Colon (tissue), 2 donors: ENCODE data around the gene AUTS2.

Source experiments
- FAIRE-seq: peaks from 2 replicates; lab custom pipeline; 2012; peaks lifted over from hg19 to GRCh38; lab: Jason Lieb, UNC
- donor health status: control.
- donor health status: control.

Gene AUTS2

DNA sequence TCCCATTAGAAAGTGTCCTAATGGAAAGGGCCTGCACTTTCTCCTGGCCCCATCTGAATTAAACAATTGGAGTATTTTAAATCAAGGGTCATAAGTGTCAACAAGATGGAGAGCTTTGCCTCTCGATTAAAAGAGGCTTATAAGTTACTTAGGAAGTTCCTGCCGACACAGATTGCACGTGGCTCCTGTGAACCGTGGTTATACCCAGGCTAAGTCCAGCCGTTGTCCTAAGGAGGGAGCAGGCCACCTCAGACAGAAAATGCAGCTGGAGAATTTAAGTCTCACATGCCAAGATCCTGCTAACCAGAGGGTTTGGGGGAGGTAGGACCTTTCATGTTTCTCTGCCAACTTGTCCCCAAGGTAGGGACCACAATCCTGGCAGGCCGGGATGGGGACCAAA, 907.2 kb downstream of the AUTS2 start:
- FAIRE-seq = no peak

DNA sequence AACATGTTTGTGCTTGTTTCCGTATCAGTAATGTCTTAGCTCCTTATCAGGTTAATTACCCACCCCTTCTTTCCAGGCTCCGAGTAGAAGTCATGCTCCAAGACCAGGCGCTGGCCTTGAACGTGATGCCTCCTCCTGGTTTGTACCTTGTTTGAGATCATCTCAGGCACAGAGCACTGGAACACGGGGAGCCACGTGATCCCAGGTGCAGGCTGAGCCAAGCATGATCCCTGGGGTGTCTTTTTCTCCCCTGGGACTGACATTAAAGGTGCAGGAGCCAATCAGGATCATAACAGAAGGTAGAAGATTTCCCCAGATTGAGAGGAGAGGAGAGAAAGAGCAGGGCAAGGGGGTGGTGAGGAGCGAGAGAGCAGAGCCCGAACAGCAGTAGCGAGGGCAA, 907.6 kb downstream of the AUTS2 start:
- FAIRE-seq = no peak

DNA sequence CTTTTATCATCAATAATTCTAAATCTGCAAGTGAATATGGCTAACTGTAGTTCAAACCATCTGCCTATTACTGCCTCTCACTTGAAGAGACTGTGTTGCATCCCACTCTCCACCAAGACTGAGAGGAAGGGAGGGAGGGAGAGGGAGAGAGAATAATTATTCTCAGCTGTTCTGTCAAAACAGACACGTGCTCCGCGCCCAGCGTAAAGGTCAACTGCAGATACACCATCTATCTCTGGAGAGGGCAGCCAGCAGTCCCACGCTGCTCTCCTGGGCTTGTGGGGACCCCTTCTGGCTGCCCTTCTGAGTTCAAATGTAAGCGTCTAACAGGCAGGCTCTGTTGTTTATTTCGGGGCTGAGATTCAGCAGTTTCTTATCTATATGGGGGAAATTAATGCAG, 908.2 kb downstream of the AUTS2 start:
- no peak for FAIRE-seq

DNA sequence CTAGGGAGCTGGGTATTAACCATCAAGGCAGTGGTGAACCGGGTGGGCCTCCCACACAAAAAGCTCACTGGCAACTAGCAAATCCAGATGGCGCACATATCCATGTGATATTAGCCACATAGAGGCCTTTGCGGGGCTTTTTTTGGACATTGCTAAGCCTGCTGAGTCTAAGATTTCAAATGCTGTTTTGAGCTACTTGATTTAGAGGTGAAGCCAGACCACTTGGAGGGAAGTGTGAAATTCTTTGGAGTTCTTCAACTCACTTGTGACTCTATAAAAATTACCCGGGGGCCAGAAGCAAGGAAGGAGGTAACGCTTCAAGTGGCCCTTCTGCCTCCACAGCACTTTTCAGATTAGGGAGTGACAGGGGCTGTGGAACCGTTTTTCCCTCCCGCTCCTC, 913.9 kb downstream of the AUTS2 start:
- FAIRE-seq = no peak

DNA sequence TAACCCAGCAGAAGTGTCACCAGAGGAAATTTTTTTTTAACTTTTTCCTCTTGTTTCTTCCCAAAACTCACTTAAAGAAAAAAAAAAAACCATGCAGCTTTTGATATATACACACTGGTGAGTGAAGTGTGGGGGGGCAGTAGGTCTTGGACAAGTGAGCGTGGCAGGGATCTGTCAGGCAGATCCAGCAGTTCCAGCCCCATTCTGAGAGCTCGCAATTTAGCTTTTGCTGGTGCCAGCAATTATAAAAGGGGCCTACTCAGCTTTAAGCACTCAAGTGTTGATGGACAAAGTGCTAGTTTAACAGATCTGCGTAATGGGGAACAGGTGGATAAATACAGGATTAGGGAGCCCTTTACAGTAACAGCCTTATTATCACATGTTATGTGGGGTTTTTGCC, 914.5 kb downstream of the AUTS2 start:
- no peak for FAIRE-seq

DNA sequence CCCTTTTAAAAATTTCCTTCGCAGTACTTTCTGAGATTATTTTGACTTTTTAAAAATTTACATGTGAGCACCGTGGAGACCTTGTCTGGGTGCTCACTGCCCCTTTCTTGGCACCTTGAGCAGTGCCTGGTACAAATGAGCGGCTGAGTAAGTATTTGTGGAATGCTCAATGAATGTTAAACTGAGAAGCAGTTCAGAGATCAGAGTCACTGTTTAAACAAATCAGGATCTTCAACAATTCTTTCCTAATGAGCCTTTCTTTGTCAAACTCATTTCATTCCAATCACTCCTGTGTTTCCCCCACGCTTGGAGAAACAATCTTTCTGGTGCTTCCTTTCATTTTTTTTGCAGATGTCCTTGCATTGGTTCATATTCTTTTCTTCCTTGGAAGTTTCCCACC, 922.3 kb downstream of the AUTS2 start:
- FAIRE-seq = no peak

DNA sequence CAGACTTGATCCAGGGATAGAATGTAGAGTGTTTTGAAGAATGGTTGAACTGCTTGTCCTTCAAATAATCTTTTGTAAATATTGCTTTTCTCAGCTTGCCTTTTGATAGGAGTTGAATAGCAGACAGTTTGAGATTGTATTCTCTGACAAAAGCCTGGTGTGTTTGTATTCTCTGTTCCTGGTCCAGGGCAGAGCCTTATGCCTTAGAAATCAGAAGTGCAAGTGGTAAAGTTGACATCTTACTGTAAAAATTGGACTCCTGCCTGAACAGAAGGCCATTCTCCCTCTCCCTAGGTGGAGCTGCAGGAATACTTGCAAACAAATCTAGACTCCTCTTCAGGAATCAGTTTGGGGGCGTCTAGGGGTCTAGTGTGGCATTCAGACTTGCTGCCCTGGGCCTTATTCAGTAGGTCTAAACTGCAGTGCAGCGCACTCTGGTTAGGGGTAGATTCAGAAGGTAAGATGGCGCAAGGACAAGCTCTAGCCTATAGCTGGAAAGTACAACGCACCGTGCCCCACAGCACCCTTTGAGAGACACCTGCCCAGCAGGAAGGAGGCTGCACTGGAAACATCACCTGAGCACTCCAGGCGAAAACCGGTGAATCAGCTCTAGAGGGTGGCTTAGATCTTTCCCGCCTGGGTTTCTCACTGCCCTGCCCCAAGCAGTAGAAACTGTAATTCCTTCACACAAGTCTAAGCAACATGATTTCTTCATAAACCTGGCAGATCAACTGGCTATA, 925.1 kb downstream of the AUTS2 start:
- no peak for FAIRE-seq

DNA sequence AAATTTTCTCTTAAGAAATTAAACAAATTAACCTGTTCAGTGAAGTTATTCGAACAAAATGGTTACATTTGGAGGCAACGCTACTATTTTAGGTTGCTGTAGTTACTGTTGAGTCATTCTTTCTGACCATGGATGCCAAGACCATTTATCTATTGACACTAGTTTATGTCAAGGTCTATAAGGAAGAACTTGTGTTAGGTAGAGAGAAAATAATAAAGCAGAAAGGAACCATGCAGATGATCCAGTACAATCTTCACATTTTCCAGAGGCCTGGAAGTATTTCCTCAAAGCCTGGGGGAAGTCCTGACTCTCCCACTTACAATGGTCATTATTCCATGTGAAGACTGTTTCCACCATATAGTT, 925.7 kb downstream of the AUTS2 start:
- no peak for FAIRE-seq

DNA sequence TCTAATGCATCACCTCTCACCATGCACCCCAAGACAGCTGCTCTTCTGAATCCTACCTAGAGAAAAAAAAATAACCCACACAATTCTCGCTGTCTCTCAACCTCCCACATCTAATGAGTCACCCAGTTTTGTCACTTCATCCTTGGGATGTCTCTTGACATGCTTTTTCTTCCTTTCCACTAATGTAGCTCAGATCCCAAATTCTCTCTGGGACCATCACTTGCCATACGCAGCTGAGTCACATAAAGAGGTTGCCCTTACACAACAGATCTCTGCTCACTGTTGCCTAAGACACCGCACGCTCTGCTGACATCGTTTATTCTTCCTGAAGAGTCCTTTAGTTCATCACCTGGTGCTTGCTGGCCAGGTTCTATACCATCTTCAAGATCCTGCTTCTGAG, 927.7 kb downstream of the AUTS2 start:
- FAIRE-seq = no peak

DNA sequence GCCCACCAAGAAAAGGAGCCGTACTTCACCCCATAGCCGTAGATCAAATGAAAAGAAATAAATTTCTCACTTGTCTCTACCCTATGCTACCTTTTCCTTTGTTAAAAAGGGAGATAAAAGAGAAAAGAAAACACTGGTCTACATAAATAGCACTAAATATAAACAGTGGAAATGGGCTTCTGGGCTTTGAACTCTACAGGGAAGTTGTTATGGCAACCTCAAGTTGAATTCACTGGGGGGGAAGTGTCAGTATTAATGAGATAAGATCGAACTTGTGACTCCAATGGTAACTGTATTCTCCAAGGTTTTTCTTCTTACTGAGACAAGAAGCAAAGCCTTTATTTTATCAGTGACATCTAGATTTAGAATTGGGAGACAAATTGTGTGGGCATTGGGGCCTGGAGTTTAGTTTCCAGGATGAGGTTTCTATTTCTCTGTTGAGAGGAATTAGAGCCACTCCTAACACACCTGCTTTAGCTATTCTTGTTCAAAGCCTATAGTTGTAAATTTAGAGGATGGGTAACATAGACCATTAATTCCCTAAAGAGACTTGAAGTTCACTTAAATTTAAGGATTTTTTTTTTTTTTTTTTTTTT, 929.3 kb downstream of the AUTS2 start:
- no peak for FAIRE-seq

DNA sequence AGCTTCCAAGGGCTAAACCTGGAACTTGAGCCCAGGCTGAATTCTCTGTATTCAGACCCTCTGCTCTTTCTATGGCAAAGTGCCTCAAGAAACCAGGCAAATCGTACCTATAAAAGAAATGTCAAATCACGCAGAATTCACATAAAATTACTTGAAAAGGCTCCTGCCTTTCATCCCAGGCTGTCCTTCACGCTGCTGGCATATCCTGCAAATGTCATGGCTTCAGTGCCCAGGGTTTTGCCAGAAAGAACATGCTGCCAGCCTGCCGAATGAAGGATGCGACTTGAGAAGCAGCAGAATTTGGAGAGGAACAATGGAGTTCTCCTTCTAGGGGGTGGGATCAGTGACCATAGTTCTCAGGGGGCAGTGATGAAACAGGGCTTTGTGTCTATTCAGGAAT, 931.2 kb downstream of the AUTS2 start:
- FAIRE-seq = no peak

DNA sequence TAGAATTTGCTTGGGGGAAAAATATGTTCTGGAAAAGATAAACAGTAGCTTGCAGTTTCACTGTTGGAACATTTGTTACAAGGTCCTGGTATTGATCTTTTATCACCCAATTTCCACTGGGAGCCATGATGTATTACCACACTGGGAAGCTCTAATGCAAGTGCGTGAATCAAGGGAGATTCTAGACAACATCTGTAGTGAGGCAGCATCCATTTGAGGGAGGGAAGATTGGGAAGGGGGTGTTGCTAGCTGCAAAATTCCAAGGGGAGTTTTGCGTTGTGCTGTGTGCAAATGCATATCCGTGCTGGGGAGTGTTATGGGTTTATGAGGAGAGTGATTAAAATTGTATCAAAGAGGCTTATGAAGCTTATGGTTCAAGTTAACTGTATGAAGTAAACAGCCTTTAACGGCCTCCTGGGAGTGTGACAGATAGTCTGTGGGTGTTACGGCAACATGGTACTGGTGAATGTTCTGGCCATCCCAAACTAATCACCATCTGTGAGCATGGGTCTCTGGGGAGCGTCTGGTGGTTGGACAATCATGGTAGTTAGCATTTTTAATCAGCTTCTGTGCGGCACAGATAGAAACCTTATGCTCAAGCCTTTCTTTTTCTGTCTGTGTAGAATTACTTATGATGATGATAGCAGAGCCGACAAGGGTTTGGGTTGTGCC, 931.8 kb downstream of the AUTS2 start:
- FAIRE-seq = no peak

DNA sequence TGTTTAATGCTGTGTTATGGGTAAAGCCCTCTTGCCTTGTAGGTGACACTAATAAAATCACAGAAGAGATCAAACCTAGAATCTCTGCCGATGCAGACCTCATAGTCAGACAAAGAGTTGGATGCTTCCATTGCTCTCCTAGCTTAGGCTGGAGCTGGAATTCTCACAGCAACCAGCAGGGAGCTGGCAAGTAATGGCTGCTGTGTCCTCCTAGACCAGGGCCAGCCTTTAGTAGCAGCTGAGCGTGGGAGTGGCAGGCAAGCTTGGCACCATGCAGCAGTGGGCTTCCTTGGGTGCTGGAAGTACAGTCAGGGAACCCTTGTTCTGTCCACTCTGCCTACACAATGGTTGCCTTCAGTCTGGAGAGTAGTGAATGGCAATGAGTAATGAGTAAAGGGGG, 935.3 kb downstream of the AUTS2 start:
- no peak for FAIRE-seq

DNA sequence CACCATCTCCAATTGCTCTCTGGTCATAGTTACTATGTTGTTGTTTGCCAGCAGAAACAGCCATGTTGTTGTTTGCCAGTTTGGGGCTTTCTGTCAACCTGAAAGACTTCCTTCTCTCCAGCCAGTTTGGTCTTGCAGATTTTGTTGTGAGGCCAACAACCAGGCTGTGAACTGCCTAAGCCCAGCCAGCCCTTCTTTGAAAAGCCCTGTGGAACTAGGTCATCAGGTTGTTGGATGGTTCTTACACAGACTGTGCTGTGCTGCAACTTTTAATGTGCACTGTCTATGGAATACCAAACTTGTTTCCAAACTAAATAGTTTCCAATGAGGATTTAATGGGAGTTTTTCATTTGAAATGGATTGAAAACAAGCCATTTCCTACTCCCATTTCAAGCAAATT, 940.9 kb downstream of the AUTS2 start:
- FAIRE-seq = no peak

DNA sequence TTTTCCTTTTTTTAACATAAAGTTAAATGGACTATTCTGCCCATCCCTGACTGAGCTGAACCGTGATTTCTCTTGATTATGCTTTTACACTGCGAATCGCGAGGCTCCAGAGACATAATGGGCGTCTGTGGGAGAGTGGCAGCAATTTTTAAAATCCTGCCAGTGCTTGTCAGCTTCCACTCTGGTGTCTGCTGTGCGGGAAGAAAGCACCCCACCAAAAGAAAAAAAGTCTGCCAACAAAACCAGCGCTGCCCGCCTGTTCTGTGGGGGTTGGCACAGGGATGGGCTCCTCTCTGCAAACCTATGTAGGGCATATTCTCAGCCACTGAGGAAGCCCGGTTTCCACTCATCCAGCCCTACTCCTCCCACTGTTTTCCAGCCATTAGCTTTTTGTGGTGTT, 941.3 kb downstream of the AUTS2 start:
- FAIRE-seq = no peak

DNA sequence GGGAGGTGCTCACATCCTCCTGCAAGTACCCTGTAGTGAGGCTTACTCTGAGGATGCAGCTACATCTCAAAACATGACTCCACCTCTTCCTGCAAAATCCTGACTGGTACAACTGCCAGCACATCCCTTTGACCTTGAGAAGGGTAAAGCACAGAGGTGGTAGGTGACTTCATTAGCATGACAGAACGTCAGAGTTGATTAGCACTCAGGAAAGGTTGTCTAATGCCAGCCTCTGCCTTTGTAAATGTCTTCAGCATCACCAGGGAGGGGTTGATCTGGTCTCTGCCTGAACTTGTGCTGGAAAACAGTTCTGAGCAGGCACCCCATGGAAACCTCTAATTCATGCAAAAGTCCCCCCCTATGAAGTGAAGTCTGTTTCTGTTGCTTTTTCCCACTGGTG, 942.4 kb downstream of the AUTS2 start:
- no peak for FAIRE-seq

DNA sequence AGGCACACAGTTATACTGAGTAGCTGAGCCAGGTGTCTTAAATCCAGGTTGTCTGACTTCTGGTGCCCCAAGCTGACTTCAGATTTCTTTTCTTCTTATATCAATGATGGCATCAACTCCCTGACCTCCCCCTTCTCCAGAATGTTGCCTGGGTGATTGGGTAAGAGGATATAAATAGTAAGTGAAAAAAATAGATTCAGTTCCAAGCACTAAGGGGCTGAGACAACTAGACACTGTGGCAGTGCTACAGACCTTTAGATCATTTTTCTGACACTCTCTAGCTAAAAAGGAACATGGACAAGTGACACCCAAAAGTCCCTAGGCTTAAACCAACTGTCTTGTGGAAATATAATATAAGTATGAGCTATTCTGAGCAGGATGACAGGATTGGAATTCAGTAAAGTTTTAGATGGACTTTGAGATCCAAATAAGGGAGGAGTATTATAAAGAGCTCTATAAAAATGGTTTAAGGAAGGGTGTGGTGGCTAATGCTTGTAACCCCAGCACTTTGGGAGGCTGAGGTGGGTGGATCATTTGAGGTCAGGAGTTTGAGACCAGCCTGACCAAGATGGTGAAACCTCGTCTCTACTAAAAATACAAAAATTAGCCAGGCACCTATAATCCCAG, 944.6 kb downstream of the AUTS2 start:
- no peak for FAIRE-seq

DNA sequence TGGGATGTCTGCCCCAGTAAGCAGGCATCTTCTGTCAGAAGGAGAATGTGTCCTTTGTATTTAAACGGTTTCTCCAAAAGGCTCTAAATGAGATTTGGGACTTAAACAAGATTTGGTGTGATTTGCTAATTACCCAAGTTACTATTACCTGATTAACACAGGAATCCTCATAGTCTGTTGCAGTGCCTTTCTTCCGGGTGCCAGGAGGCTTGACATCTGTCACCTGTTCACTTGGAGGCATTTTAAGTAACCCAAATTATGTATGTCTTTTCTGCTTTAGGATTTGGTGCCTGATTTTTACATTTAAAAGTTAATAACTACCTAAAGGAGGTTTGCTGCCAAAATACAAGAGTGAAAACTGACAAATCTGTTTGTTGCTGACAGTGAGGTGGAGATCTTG, 945.7 kb downstream of the AUTS2 start:
- no peak for FAIRE-seq

DNA sequence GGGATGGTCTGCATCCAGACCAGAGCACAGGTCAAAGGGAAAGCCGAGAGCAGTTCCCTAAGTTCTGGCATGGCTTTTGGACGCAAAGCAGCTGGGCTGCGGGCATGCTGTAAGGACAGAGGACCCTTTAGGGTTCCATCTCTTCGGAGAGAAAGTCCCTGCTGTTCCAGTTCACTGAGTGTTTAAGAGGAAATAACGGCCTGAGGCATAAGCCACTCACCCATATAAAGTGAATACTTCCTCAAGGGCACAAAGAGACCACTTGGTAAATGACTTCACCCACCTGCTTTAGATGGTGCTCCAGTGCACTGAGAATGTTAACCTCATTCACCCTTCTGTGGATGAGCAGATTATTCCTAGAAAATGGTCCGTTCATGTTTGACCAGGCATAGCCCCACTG, 946.9 kb downstream of the AUTS2 start:
- no peak for FAIRE-seq

DNA sequence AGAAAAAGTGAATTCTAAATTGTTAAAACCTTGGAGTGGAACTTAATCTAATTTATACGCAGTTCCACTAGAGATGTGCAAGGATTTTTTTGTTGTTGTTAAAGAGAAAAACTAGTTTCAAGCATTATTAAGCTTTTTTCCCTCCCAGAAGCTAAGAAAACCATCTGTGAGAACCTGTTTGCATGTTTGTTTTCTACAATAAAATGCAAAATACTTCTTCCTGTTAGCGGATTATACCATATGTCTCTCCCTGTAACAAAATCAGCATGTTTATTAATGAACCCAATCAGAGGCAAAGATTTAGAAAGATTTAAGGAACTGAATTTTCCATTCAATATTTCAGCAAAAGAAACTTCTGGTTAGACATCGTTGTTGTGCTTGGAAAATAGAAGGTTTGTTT, 953.9 kb downstream of the AUTS2 start:
- FAIRE-seq = no peak

DNA sequence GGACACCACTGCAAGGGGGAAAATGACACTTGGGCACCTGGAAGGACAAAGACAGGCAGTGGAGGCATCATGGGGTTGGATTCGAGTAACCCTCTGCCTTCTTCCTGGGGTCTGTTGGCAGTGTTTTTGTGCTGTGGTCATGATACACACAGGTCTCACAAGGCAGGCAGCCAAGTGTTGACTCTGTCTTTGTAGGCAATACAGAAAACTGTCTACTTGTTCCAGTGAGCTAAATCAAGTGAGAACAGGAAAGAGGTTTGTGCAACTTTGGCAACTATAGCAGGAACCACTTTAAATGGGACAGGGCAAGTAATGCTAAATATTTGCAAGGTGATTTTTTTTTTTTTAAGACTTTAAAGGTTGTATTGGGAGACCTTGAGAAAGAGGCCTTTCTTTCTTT, 955.1 kb downstream of the AUTS2 start:
- FAIRE-seq = no peak

DNA sequence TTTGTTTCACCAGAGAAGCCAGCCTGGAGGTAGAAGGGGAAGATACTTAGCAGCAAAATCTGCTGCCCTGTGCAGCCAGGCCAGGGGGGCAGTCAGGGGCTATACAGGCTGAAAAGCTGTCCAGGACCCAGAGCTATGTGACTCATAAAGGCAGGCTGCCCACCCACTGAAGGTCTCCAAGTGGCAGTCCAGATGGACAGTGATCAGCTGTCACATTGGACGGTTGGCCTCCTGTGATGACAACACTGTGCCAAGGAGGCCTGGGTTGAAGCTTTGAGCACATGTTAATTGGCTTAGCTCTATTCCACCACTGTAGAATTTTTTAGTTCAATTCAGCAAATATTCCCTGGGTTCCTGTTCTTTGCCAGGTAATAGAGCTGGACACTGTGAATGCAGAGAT, 956.4 kb downstream of the AUTS2 start:
- FAIRE-seq = no peak

DNA sequence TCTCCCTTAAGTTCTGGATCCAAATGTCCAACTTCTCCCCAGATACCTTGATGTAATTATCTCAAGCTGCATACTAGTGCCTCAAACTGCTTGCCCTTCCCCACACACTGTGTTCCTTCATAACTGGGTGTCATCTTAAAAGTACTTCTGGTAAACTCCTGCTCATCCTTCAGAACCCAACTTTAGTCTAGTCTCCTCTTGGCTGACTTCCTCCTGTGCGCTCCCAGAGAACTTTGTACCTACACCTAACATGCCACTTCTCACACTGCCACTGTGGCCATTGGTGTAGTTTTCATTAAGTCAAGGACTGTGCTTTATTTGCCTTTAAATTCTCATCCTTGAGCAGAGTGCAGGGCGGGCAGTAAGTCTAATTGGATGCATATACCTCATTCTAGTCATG, 958.5 kb downstream of the AUTS2 start:
- FAIRE-seq = no peak
